DND-41 (cell line): Measurements from ENCODE around the gene ABI3BP.

Experiments used
- EZH2 ChIP-seq: IDR thresholded peaks from 3 replicates; pipeline ENCODE4 v1.6.1; 2012; ENCODE audit warnings: borderline replicate concordance, low read depth, mild to moderate bottlenecking, moderate library complexity, low read length, inconsistent platforms; ENCODE audit not compliant: severe bottlenecking
- TF ChIP-seq, protein P1 (sequence below): IDR thresholded peaks from 2 replicates; pipeline ENCODE4 v1.5.1; 2012; ENCODE audit warnings: borderline replicate concordance, low read length, moderate library complexity, mild to moderate bottlenecking; ENCODE audit not compliant: poor library complexity, severe bottlenecking; ENCODE audit errors: extremely low read depth

DNA sequence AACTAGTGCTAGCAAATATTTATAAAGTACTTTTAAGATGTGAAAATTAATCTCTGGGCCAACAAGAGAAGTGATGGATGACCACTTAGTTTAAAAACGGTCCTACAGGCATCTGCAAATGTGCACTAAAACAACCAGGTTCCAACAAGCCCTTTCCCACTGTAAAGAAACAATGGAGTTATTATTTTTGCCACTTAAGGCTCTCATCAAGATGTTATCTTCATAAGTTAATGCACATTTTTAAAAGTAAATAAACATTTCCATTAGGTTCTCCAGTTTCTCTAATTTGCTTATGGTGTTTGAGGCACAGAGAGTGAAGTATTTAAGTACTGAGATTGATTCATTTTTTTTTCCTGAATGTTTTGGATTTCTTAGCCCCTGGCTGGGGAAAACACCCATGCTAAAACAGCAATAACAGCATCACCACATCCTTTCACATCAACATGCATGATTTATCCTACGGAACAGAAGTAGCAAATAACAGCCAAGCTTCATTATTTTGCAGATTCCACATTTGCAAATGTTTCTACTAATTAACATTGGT, 20.8 kb downstream of the ABI3BP start:
- TF ChIP-seq, protein P1, sequence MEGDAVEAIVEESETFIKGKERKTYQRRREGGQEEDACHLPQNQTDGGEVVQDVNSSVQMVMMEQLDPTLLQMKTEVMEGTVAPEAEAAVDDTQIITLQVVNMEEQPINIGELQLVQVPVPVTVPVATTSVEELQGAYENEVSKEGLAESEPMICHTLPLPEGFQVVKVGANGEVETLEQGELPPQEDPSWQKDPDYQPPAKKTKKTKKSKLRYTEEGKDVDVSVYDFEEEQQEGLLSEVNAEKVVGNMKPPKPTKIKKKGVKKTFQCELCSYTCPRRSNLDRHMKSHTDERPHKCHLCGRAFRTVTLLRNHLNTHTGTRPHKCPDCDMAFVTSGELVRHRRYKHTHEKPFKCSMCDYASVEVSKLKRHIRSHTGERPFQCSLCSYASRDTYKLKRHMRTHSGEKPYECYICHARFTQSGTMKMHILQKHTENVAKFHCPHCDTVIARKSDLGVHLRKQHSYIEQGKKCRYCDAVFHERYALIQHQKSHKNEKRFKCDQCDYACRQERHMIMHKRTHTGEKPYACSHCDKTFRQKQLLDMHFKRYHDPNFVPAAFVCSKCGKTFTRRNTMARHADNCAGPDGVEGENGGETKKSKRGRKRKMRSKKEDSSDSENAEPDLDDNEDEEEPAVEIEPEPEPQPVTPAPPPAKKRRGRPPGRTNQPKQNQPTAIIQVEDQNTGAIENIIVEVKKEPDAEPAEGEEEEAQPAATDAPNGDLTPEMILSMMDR, result no peak
- TF ChIP-seq EZH2, result no peak
